ENCODE measurements around the gene RB1.

- TF ChIP-seq, protein P1, sequence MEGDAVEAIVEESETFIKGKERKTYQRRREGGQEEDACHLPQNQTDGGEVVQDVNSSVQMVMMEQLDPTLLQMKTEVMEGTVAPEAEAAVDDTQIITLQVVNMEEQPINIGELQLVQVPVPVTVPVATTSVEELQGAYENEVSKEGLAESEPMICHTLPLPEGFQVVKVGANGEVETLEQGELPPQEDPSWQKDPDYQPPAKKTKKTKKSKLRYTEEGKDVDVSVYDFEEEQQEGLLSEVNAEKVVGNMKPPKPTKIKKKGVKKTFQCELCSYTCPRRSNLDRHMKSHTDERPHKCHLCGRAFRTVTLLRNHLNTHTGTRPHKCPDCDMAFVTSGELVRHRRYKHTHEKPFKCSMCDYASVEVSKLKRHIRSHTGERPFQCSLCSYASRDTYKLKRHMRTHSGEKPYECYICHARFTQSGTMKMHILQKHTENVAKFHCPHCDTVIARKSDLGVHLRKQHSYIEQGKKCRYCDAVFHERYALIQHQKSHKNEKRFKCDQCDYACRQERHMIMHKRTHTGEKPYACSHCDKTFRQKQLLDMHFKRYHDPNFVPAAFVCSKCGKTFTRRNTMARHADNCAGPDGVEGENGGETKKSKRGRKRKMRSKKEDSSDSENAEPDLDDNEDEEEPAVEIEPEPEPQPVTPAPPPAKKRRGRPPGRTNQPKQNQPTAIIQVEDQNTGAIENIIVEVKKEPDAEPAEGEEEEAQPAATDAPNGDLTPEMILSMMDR (IDR thresholded peaks at IDR 0.05): no peak
- TF ChIP-seq POLR2AphosphoS5 (IDR thresholded peaks at IDR 0.05) (no peak), POLR2A (IDR thresholded peaks at IDR 0.05) (no peak)
Observed at GRCh38 chr13:48320891-48321510, 17.4 kb downstream of the RB1 start.
